NCI-H2227 (cell line): ENCODE measurements around the gene CLDN18.

Source experiments
- DNase-seq: peaks from one replicate; lab custom pipeline; 2025; ENCODE audit not compliant: unreplicated experiment; lab: John Stamatoyannopoulos, UW

The CLDN18 gene

DNA sequence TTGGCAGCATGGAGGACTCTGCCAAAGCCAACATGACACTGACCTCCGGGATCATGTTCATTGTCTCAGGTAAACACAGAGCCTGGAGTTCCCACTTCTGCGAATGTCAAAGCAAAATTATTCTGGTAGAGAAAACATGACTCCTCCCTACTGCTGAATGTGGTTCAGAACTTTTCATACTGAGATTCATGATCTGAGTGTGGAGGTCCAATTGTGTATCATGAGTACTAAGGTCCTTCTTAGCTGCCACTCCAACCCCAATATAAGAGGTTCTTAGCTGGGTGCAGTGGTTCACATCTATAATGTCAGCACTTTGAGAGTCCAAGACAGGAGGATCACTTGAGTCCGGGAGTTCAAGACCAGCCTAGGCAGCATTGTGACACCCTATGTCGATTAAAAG lies 13.8 kb downstream of the CLDN18 start:
- DNase-seq = no peak

DNA sequence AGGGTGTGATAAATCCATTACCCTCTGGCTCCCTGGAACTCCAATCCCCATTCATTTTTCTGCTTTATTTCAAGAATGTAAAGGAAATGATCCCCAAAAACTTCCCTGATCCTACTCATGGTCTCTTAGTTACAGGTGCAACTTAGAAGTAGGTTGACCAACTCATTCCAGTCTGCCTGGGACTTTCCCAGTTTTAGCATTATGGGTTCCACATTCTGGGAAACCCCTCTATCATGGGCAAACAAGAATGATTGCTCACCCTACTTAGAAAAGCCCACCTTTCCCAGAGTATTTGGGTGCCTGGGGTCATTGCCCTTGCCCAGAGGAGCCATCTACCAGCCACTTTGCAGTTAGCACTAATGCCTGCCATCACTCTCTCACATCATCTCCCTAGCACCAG lies 15.6 kb downstream of the CLDN18 start:
- no peak for DNase-seq

DNA sequence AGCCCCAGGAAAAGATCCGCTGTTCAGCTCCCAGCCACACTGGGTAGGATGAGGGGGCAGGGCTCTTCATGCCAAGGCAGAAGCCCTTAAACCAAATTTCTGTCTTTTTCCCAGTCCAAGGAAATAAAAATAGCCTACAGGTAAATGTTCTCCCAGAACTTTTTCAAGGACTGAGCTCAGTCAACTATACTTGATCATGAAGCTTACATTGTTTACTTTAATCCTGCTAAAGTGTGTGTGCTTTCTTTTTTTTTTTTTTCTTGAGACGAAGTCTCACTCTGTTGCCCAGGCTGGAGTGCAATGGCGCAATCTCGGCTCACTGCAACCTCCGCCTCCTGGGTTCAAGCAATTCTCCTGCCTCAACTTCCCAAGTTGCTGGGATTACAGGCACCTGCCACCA lies 17.9 kb downstream of the CLDN18 start:
- DNase-seq = no peak

DNA sequence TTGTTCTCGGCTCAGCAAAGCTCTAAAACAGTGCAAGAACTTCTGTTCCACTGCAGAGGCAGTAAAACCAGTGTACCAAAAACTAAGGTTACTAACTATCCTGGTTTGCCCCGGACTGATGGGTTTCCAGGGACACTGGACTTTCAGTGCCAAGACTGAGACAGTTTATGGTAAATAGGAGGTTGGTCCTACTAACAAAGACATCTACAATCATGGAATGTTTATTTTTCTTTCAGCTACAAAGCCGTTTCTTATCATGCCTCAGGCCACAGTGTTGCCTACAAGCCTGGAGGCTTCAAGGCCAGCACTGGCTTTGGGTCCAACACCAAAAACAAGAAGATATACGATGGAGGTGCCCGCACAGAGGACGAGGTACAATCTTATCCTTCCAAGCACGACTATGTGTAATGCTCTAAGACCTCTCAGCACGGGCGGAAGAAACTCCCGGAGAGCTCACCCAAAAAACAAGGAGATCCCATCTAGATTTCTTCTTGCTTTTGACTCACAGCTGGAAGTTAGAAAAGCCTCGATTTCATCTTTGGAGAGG lies 20.8 kb downstream of the CLDN18 start:
- no peak for DNase-seq

DNA sequence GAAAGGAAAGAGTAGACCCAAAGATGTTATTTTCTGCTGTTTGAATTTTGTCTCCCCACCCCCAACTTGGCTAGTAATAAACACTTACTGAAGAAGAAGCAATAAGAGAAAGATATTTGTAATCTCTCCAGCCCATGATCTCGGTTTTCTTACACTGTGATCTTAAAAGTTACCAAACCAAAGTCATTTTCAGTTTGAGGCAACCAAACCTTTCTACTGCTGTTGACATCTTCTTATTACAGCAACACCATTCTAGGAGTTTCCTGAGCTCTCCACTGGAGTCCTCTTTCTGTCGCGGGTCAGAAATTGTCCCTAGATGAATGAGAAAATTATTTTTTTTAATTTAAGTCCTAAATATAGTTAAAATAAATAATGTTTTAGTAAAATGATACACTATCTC lies 21.6 kb downstream of the CLDN18 start:
- DNase-seq = no peak

DNA sequence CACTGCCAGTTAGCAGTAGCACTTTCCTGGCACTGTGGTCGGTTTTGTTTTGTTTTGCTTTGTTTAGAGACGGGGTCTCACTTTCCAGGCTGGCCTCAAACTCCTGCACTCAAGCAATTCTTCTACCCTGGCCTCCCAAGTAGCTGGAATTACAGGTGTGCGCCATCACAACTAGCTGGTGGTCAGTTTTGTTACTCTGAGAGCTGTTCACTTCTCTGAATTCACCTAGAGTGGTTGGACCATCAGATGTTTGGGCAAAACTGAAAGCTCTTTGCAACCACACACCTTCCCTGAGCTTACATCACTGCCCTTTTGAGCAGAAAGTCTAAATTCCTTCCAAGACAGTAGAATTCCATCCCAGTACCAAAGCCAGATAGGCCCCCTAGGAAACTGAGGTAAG lies 22.6 kb downstream of the CLDN18 start:
- DNase-seq = no peak

DNA sequence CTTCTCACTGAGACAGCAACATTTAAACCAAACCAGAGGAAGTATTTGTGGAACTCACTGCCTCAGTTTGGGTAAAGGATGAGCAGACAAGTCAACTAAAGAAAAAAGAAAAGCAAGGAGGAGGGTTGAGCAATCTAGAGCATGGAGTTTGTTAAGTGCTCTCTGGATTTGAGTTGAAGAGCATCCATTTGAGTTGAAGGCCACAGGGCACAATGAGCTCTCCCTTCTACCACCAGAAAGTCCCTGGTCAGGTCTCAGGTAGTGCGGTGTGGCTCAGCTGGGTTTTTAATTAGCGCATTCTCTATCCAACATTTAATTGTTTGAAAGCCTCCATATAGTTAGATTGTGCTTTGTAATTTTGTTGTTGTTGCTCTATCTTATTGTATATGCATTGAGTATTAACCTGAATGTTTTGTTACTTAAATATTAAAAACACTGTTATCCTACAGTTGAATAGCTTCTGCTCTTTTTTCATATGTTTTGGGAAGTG lies 23.3 kb downstream of the CLDN18 start:
- no peak for DNase-seq

DNA sequence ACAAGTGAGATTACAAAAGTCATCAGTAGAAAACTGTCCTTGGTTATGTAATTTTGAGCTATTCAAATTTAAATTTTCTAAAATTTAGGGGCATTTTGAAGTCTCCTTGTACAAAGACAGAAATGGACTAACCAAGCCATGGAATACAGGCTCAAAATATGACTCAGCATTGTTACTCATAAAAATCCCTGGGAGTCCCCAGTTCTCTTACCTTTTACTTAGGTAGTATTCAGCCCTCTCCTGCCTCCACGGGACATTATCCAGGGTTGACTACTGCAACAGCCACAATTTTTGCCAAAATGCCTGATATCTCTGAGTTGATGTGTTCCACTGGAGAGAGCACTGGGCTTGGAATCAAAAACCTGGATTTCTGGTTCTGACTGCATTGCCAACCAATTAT lies 25.0 kb downstream of the CLDN18 start:
- no peak for DNase-seq

DNA sequence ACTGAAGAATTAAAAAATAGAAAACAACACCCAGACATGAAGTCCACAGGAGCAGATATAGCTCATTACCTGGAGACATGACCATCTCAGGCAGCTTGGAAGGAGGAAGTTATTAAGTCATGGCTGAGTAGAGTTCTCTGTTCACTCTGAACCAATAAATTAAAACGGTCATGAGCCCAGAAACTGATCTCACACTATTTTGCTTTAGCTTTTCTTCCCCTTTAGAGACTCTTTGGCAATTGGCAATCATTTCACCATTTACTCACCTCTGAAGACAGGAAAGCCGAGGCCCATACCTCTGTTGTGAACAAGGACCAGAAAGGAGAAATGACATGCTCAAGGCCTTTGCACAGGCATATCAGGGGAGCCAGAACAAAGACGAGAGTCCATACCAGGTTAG lies 26.6 kb downstream of the CLDN18 start:
- DNase-seq = no peak

DNA sequence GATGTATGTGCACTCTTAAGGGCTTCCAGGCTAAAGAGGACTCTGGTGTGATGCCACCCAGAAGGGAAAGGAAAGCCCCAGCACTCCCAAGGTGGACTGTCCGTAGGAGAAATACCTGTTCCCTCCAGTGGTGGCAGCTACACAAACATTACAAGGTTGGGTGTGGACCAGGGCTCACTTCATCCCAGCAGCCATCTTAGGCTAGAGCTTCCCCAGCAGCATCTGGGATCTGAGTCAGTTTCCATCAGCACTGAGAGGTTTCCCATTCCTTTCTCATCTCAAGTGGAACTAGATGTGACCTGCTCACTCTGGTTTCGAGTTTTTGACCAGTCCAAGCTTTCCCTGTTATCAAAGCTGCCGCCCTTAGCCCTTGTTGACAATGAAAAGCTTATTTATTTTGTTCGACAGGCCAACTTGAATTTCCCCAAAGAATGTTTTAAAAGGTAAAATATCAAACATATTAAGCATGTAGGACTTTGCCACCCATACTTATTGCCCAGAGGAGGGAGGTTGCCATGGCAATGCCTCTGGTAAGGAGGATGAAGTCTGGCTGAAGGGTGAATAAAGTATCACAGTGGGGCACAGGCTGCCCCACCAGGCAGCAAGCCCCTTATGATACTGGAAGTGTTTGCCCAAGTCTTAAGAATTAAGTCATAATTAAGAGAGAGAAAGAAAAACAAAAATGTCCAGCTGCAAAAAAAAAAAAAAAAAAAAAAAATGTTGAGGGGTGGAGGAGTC lies 28.9 kb downstream of the CLDN18 start:
- DNase-seq = no peak

DNA sequence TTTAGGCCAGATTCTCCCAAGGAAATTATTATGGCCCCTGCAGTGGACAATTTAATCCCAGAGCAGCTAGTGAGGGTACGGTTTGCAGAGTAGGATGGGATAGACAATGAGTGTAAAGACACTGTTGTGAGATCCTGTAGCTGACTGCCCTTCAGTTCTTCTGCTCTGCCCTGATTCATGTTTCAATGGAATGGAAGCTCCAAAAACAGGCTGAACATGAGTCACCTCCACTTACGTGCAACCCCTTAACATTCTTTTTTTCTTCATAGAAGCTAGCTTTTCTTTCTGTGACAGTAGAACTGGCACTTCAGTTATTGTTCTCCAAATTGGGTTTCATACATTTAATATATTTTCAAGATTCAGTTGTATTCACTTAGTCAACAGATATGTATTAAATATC lies 32.1 kb downstream of the CLDN18 start:
- no peak for DNase-seq

DNA sequence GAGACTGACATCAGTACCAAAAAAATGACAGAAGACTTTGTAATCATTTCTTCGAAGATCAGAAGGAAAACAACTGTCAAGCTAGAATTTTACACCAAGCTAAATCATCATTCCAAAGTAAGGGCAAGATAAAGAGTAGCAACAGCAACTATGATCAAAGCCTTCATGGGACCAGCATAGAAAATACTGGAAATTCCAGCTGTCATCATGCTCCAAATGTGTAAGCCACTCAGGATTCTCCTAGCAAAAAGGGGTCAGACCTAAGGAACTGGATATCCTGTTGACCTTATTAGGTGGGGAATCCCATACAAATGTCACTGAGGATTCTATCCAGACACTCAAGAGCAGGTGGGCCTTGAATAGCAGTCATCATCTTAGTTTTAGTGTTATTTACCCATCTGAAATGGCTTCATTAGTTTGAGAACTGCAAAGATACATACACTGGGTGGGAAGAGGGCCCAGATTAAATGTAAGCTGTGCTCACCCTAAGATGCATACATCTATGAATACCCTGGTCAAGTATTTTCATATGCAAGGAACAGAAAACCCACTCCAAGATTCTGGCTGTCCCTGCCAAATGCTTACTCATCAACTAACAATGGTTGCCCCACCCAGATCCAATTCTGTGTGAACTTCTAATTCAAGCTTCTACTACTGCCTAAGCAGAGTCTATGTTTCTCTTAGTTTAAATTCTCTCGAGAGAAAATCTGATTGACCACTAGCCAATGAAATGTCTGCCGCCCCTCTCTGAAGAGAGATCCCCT lies 33.5 kb downstream of the CLDN18 start:
- no peak for DNase-seq

DNA sequence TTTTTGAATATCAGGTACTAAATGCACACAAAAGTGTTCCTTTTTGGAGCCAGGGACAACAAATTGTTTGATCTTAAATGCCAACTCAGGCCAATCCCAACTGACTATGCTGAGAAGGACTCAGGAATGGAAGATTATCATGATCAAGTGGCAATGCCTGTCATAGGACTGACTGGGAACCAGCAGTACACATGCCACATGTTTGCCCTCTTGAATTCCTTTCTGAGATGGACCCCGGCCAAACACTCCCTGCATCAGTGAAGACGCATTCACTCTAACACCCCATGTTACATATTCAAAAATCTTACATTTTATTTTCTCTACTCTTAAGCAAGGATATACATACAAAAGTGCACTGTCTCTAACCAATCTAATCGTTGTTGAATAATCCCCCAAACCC lies 36.1 kb downstream of the CLDN18 start:
- DNase-seq = no peak

DNA sequence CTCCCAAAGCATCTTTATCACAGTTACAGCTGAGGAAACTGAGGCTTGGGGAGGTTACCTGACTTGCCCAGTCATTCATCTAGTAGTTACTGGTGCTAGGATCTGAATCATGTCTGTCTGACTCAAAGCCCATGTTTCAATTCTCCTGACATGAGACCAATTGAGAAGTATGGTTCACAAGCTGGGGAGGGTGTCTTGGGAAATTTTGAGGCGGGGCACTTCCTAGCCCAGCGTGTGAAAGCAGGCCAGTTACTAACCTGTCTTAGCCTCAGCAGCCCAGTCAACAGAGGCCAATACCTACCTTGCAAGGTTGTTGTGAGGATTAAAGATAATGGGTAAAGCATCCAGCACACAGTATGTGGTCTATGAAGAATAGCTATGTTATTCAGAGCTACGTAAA lies 37.0 kb downstream of the CLDN18 start:
- DNase-seq = no peak

DNA sequence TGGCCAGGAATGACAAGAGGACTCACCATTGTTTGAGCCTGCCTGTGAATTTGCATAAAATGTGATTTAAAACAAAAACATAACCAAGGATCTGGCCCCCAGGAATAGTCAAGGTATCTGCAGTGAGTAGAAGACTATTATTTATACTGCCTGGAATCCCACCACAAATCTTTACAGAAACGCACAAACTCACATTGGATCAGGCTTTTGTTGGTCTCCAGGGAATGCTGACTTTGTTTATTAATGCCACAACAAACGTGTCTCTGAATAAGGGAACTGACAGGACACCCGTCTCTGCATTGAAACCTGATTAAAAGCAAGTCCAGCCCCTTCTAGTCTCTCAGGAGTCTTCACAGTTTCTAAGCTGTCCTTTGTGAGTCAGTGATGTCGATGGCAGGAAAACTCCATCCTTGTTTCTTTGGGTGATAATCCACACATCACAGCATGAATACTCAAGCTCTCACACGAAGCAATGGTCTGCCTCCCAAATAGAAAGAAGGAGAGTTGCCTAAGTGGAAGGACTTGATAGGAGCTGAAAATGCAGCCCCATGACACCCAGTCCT lies 37.7 kb downstream of the CLDN18 start:
- DNase-seq = no peak

DNA sequence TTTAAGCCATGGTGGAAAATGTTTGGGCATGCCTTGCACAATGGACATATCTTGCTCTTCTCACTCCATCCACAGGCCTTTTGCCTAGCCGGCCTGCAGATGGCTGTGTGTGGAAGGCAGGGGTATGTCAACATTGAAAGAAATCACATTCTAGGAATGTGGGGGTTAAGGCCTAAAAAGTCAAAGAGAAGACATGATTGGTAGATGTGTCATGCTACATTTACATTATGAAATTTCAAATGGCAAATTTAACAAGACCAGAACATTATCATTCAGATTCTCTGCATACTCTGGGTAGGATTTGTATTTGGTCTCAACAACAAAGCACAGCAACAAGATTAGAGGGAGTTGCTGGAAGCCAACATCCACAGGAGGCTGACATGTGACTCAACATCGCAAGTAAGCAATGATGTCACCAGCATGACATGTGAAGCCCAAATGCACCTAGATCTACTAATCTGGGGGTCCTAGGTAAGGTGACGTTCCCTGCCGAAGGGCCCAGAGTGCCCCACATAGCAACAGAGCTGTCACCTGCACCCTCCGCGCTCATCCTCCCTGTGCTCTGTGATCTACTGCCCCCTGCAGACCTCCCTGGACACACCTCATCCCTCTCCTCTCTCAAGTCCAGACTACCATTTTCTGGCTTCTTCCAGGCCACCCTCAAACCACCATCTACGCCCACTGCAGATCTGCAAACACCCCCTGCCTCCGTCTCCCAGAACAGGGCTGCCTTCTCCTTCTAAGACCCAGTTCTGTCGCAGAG lies 39.4 kb downstream of the CLDN18 start:
- no peak for DNase-seq

DNA sequence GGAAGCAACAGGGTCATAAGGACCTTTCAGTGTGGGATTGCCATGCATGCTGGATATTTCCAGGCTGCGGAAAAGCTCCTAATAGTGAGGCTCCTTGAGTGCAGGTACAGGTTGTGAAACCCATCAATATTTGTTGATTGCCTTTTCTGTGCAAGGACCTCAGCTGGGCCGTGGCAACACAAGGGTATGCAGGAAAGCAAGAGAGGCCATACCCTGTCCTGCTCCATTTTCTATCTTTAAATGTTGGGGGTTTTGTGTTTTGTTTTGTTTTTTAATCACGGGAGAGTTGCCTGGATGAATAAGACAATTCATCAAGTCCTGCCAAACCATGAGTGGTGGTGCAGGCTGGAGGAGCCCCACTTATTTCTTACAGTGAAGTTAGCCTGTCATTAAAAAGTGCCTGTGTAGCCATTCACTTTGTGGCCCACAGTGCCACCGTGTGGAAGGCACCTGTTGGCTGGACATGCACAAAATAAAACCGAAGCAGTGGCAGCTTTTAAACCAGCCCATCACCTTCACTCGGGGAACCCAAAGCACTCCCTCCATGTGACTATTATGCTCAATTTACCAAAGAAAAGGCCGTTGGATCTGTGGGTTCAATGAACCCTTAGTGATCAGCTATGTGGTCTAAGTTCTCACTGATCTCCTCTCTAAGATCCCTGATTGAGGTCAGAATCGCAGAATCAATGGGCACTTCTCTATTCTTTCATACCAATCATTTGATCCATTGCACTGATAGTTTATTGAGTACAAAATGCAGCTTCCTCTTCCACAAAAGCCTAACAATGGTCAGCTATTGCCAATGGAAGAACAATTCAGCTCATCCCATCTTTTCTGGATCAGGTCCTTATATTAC lies 42.2 kb downstream of the CLDN18 start:
- peak; percentile 32 for DNase-seq

DNA sequence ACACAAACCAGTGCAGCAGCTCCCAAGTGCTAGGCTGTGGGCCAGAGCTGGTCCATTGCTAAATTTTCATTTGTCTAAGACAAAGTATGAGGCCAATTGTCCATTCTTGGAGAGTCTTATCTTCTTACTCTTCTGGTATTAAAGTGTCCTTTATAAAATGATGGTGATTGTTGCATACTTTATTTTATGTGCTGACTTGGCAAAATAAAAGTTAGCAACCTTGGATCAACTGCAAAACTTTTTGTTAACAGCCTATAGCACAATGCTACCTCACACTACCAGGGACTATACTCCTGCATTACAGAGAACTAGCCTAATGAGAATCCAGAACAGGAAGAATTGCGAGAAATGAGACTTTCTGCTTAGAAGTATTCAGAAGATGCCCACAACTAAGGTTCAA lies 44.1 kb downstream of the CLDN18 start:
- DNase-seq = no peak

DNA sequence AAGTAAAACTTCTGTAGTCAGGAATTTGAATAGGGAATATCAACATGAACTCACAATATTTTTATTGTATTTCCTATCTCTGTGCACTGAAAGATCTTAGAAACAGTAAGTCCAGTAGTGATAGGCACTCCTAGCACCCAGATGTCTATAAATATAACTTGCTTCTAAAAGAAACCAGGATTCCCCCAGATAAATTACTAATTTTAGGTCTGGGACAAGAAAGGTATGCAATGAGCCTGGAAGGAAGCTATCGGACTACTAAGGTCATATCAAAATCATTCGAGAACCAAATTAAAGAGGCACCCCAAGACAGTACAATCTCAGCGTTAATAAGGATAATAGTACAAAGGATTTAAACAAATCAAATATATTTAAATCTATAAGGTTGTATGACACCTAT lies 47.4 kb downstream of the CLDN18 start:
- DNase-seq = no peak

DNA sequence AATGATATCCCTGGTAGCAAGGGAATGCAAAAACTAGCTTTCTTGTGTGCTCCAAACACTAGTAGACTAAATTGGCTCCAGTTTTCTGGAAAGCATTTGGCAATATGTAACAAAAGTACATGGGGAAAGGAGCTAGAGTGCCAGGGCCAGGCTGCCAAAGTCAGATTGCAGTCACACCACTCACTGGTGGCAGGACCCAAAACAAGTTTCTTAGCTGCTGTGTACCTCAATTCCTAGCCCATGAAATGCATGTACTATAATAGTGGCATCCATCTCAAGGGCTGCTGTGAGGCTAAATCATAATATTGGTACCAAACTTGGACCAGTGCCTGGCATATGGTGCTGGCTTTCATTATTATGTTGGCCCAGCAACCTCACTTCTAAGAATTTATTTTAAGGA lies 49.3 kb downstream of the CLDN18 start:
- no peak for DNase-seq
